GM18511 (cell line): Measurements from ENCODE around the gene CTNNB1.
"Not testable (repeated sequence)": the region's sequence is repeated elsewhere in the genome, so short reads cannot be mapped to it uniquely, and the experiment has no call there.

Experiments
- ATAC-seq: cut with Tn5 transposase; IDR thresholded peaks from one replicate; pipeline ENCODE4 v1.9.1; 2021; ENCODE audit warnings: mild to moderate bottlenecking, moderate library complexity; ENCODE audit not compliant: unreplicated experiment

The CTNNB1 gene

GRCh38 chr3:41248525-41248924 lies 49.2 kb downstream of the CTNNB1 start:
- ATAC-seq, result no peak

- no peak for ATAC-seq
Observed at GRCh38 chr3:41249318-41249717, 50.0 kb downstream of the CTNNB1 start.

- no peak for ATAC-seq
Observed at GRCh38 chr3:41250825-41251224, 51.5 kb downstream of the CTNNB1 start.

GRCh38 chr3:41251593-41251992 lies 52.3 kb downstream of the CTNNB1 start:
- no peak for ATAC-seq

- no peak for ATAC-seq
Observed at GRCh38 chr3:41258239-41258800, 59.0 kb downstream of the CTNNB1 start.

- no peak for ATAC-seq
Observed at GRCh38 chr3:41259449-41260062, 60.3 kb downstream of the CTNNB1 start.

- ATAC-seq, result no peak
Observed at GRCh38 chr3:41260063-41260450, 60.8 kb downstream of the CTNNB1 start.

- ATAC-seq, result no peak
Observed at GRCh38 chr3:41265011-41265545, 65.8 kb downstream of the CTNNB1 start.

- ATAC-seq, result no peak
Observed at GRCh38 chr3:41265823-41266273, 66.5 kb downstream of the CTNNB1 start.

- ATAC-seq, result no peak
Observed at GRCh38 chr3:41267975-41268640, 68.8 kb downstream of the CTNNB1 start.

GRCh38 chr3:41272667-41273066 lies 73.4 kb downstream of the CTNNB1 start:
- no peak for ATAC-seq

GRCh38 chr3:41274944-41275668 lies 75.8 kb downstream of the CTNNB1 start:
- no peak for ATAC-seq

GRCh38 chr3:41276191-41276590 lies 76.9 kb downstream of the CTNNB1 start:
- ATAC-seq, result no peak

GRCh38 chr3:41277790-41278465 lies 78.6 kb downstream of the CTNNB1 start:
- no peak for ATAC-seq

- ATAC-seq, result not testable (repeated sequence)
Observed at GRCh38 chr3:41284934-41285333, 85.6 kb downstream of the CTNNB1 start.

- ATAC-seq, result no peak
Observed at GRCh38 chr3:41286305-41286704, 87.0 kb downstream of the CTNNB1 start.

- ATAC-seq, result no peak
Observed at GRCh38 chr3:41288785-41289184, 89.5 kb downstream of the CTNNB1 start.
